GM12875 (cell line): ENCODE measurements around the gene SLC22A5.
"Not testable (repeated sequence)": the region's sequence is repeated elsewhere in the genome, so short reads cannot be mapped to it uniquely, and the experiment has no call there.

Experiments used
- H3K4me3 ChIP-seq: one replicate; pipeline ENCODE4 v1.5.1; 2011; ENCODE audit warnings: low read depth, low read length, control low read depth
- CTCF ChIP-seq: IDR thresholded peaks from 2 replicates; pipeline ENCODE4 v1.5.1; 2011; ENCODE audit warnings: low read depth, mild to moderate bottlenecking, control low read depth, inconsistent platforms, low read length, moderate library complexity, borderline replicate concordance; ENCODE audit not compliant: insufficient read depth

Gene SLC22A5

GRCh38 chr5:132435447-132435846, 65.9 kb downstream of the SLC22A5 start:
- no peak for TF ChIP-seq CTCF
- H3K4me3 ChIP-seq: no peak overlapping the region

GRCh38 chr5:132435886-132436285, 66.4 kb downstream of the SLC22A5 start:
- no peak overlapping the region for H3K4me3 ChIP-seq
- no peak for TF ChIP-seq CTCF

- no peak for TF ChIP-seq CTCF
- no peak overlapping the region for H3K4me3 ChIP-seq
These were observed 67.4 kb downstream of the SLC22A5 start for GRCh38 chr5:132436936-132437335.

GRCh38 chr5:132437604-132438266, 68.2 kb downstream of the SLC22A5 start:
- H3K4me3 ChIP-seq: no peak overlapping the region
- no peak for TF ChIP-seq CTCF

DNA sequence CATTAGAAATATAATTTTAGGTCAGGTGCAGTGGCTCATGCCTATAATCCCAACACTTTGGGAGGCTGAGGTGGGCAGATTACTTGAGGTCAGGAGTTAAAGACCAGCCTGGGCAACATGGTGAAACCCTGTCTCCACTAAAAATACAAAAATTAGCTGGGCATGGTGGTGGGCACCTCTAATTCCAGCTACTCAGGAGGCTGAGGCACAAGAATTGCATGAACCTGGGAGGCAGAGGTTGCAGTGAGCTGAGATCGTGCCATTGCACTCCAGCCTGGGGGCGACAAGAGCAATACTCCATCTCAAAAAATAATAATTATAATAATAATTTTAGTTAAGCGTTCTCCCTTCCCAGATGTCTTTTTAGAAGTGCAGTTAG, 68.7 kb downstream of the SLC22A5 start:
- H3K4me3 ChIP-seq: not testable (repeated sequence)

DNA sequence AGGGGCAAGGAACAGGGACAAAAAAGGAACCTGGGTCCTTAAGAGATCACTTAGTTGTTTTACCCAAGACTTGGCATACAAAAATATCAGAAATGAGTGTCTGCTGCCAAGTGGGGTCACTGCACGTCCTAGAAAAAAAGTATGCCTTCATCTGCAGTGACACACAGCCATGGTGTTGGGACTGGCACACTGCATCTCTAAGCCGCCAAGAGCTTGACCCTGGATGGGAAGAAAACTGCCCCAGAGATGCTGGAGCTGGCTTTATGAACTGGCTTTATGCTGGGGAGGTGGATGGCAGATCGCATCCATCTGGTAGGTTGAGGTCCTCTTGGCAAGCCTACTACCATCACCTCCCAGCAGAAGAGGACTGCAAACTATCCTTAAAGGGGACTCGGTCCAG, 69.4 kb downstream of the SLC22A5 start:
- TF ChIP-seq CTCF: no peak
- no peak overlapping the region for H3K4me3 ChIP-seq

DNA sequence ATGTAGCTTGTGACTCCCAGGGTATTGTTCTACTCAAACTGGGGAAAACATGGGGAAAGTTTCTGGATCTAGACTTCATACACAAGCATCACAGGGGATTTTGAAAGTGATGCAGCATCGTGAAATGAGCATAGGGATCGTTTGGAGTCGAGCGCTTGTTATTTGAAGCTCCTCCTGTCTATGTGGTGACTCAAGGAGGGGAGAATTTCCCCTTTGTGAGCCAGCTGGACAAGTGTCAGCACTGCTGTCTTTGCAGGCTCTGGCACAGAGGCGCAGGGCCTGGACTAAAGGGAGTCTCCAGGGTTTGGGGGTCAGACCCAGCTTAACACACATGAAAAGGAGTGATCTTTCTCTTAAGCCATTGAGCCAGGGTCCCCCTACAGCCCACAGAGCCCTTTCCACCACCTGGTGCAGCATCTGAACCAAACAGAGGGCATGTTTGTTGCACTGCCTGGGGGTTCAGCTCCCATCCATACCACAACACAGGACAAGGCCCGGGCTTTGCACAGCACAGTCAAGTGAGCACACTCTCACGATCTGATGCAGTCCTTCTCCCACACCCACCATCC, 70.1 kb downstream of the SLC22A5 start:
- TF ChIP-seq CTCF: no peak
- no peak overlapping the region for H3K4me3 ChIP-seq
